Measurements from ENCODE around the gene AGBL3. TPM values are rescaled to one million over a fixed set of nuclear protein-coding genes. Genes with fewer than 3 reads are reported as not detected.

The AGBL3 gene
- total and polyA plus RNA-seq, 2 of the 8 experiments (the other 6 are each of a cell fraction or from before 2014, with no cell fraction given): 1.1 to 1.9 TPM

GRCh38 chr7:135158141-135158655 lies 171.9 kb downstream of the AGBL3 start:
- no peak overlapping the region for H4K91ac ChIP-seq (replicated peaks; ENCODE audit: insufficient read length, low read length)
- FAIRE-seq: no peak
- H2BK12ac ChIP-seq (ENCODE audit: low read depth, low read length): no peak overlapping the region
- 82% methylated on average over 1 of the region's 1 CpG; no CpG with 5 or more reads in 1 of the 2 experiments for WGBS, 2 experiments (ENCODE audit: extremely low coverage in 1 of 2, insufficient coverage in 1 of 2, insufficient read length in 1 of 2, insufficient replicate concordance in 2 of 2, low coverage in 1 of 2, low lambda C conversion rate in 2 of 2, missing lambda C conversion rate in 1 of 2)
- no peak overlapping the region for H4K8ac ChIP-seq (ENCODE audit: extremely low read depth, insufficient read depth, low read length)
- no peaks in the 10 kb centered on the region for H3K23me2 ChIP-seq (ENCODE audit: low read depth, low read length)
- H4K5ac ChIP-seq (ENCODE audit: insufficient read length, low read depth, low read length): no peak overlapping the region
- H2BK20ac ChIP-seq (ENCODE audit: low read length): no peak overlapping the region
- CTCF ChIA-PET (ENCODE audit: partially characterized antibody): interaction anchor here (1.2 to 3.5 kb wide), 2 partner anchors 11 to 75 kb away, joined by 3 to 12 read pairs; partner anchors contain the start of gene STRA8
- no peak overlapping the region for H2AK5ac ChIP-seq (ENCODE audit: low read depth, low read length)
- DNase-seq (ENCODE audit: low read depth in 1 of 2, low spot score in 2 of 2): no peak
- peaks cover 22 to 25% of the 10 kb centered on the region in 2 experiments for H3K9me3 ChIP-seq (ENCODE audit: insufficient read depth in 2 of 2, low read depth in 1 of 2, low read length in 1 of 2)
- no peaks in the 10 kb centered on the region; the same call in 1 of the 2 replicates for H3K79me1 ChIP-seq (ENCODE audit: low read depth, low read length)
- H3K4me3 ChIP-seq (ENCODE audit: extremely low read depth in 1 of 4, insufficient read depth in 2 of 4, low read depth in 3 of 4, low read length in 4 of 4): no peak overlapping the region
- H2BK5ac ChIP-seq (ENCODE audit: low read depth, low read length): peak overlapping the region; percentile 52
- no peak for TF ChIP-seq CHD2 (IDR thresholded peaks at IDR 0.05; ENCODE audit: low read length)
- no peak for TF ChIP-seq E2F6 (IDR thresholded peaks at IDR 0.05)
- no peak for TF ChIP-seq RAD21 (IDR thresholded peaks at IDR 0.05 in 1 of 2, conservative IDR thresholded peaks at IDR 0.05 in 1 of 2; ENCODE audit: low read depth in 2 of 2, low read length in 2 of 2)
- TF ChIP-seq POU5F1 (IDR thresholded peaks at IDR 0.05; ENCODE audit: low read depth, low read length): no peak
- TF ChIP-seq SAP30 (IDR thresholded peaks at IDR 0.05; ENCODE audit: insufficient read depth, insufficient replicate concordance, low read length): no peak
- TF ChIP-seq GABPA (IDR thresholded peaks at IDR 0.05; ENCODE audit: borderline replicate concordance, insufficient read depth, low read length): no peak
- TF ChIP-seq SIX5 (IDR thresholded peaks at IDR 0.05; ENCODE audit: low read depth, low read length): no peak
- no peak for TF ChIP-seq TEAD4 (IDR thresholded peaks at IDR 0.05; ENCODE audit: low read depth, low read length)
- TF ChIP-seq KDM4A (IDR thresholded peaks at IDR 0.05; ENCODE audit: low read depth, low read length, severe bottlenecking): no peak
- TF ChIP-seq EGR1 (IDR thresholded peaks at IDR 0.05; ENCODE audit: borderline replicate concordance, low read depth, low read length): no peak
- TF ChIP-seq SRF (IDR thresholded peaks at IDR 0.05; ENCODE audit: low read depth, low read length): no peak
- no peak for TF ChIP-seq RNF2 (IDR thresholded peaks at IDR 0.05; ENCODE audit: borderline replicate concordance, low read depth, low read length, missing control alignments, poor library complexity, severe bottlenecking)
- H3K23ac ChIP-seq (ENCODE audit: insufficient read length): no peak overlapping the region
- H2BK120ac ChIP-seq (replicated peaks; ENCODE audit: low read depth, low read length): no peak overlapping the region
- H2AFZ ChIP-seq (ENCODE audit: low read length): no peak overlapping the region
- no peak overlapping the region for H3K4ac ChIP-seq (replicated peaks; ENCODE audit: insufficient read length, low read depth, low read length)
- no peak overlapping the region for H3K4me2 ChIP-seq (ENCODE audit: insufficient read depth in 1 of 2, low read depth in 2 of 2, low read length in 2 of 2)
- 0 out of 7 replicates have a peak, but pooled peaks cover 0 to 2% (median 0%) of the 10 kb centered on the region in 4 experiments for H3K4me1 ChIP-seq (replicated peaks in 1 of 4; ENCODE audit: control insufficient read depth in 3 of 4, insufficient read depth in 4 of 4, low read length in 3 of 4)
- no peaks in the 10 kb centered on the region for H3K27me3 ChIP-seq (replicated peaks in 1 of 4; ENCODE audit: control insufficient read depth in 3 of 4, extremely low read depth in 1 of 4, insufficient read depth in 3 of 4, low read length in 3 of 4)
- no peak overlapping the region for H3K56ac ChIP-seq (replicated peaks; ENCODE audit: insufficient read length, low read depth, low read length)
- H2BK15ac ChIP-seq (ENCODE audit: low read length): no peak overlapping the region
- no peaks in the 10 kb centered on the region for H3K79me2 ChIP-seq (ENCODE audit: control insufficient read depth in 1 of 2, insufficient read depth in 2 of 2, low read length in 2 of 2)
- no peak overlapping the region for H3K14ac ChIP-seq (ENCODE audit: insufficient read length)
- H3K9ac ChIP-seq (replicated peaks in 1 of 4; ENCODE audit: extremely low read depth in 1 of 4, low read depth in 3 of 4, low read length in 3 of 4): no peak overlapping the region
- POLR2A ChIA-PET (ENCODE audit: partially characterized antibody): interaction anchor here (0.9 to 5.7 kb wide), 3 partner anchors 11 to 16 kb away, joined by 3 to 32 read pairs (median 4); partner anchors contain the start of genes CYREN and TMEM140
- H3K18ac ChIP-seq (ENCODE audit: extremely low read depth, low read length): no peak overlapping the region
- H3K36me3 ChIP-seq (ENCODE audit: control insufficient read depth in 2 of 4, insufficient read depth in 4 of 4, low read length in 3 of 4): peaks cover 0 to 7% (median 1%) of the 10 kb centered on the region in 4 experiments; a peak in 3 of 8 replicates
- no peak overlapping the region for H3K27ac ChIP-seq (ENCODE audit: low read depth, low read length)
- H4K20me1 ChIP-seq (replicated peaks in 1 of 2; ENCODE audit: control insufficient read depth in 1 of 2, insufficient read depth in 2 of 2, low read length in 2 of 2): no peaks in the 10 kb centered on the region

Data from H1 (cell line).